Fibroblast of gingiva (primary cell): ENCODE measurements around the gene METTL22.

Experiments used
- DNase-seq: peaks from one replicate; pipeline ENCODE4 v3.0.0-alpha.2; 2011; ENCODE audit warnings: low read depth

Gene METTL22

DNA sequence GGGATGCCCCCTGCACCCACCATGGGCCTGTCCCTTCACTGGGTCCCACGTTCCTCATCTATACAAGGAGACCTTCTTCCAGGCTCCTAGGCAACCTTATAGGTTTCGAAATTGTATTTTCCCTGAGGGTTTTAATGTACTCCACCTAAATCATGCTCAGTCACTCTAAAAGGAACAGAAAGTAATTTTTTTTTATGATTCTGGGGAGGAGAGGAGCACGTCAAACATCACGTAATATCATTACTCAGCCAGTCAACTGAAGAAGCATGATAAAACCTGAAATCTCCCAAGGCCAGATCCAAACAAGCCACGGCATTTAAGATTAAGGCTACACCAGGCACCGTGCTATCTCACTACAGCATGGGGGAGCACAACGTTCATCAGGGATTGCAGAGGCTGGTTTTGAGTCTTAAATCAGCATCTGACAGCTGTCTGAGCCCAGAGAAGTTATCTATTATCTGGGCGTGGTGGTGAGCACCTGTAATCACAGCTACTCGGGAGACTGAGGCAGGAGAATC is 27.3 kb upstream of the METTL22 start:
- DNase-seq, result no peak

- DNase-seq, result no peak
These were observed 25.7 kb upstream of the METTL22 start for GRCh38 chr16:8595783-8596182.

GRCh38 chr16:8596581-8596980 is 24.9 kb upstream of the METTL22 start:
- DNase-seq, result no peak

DNA sequence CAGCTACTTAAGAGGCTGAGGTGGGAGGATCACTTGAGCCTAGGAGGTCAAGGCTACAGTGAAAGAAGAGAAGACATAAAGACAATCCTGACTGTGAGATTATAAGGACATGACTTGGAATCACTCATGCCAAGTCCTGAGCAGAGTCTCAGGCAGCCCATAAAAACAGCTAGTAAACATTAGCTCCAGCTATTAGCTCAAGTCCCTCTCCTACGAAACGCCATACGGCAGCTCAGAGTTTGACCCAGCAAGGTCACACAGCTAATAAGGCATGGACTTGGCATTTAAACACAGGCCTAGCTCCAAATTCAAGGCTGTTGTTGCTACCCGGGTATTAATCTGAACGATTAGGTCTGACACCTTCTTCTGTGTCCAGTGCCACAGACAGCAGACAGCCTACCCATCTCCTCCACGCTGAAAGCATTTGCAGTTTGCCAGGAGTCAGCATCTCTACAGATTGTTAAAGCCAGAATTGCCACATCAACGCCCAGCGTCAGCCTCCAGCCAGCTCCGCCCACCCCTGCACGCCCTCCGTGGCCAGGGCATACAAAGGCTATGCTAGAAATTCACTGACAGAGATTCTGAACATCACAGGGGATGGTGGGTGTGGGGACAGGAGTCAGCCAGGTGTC is 21.2 kb upstream of the METTL22 start:
- DNase-seq, result no peak

- DNase-seq, result no peak
These were observed 15.9 kb upstream of the METTL22 start for GRCh38 chr16:8605554-8605953.

DNA sequence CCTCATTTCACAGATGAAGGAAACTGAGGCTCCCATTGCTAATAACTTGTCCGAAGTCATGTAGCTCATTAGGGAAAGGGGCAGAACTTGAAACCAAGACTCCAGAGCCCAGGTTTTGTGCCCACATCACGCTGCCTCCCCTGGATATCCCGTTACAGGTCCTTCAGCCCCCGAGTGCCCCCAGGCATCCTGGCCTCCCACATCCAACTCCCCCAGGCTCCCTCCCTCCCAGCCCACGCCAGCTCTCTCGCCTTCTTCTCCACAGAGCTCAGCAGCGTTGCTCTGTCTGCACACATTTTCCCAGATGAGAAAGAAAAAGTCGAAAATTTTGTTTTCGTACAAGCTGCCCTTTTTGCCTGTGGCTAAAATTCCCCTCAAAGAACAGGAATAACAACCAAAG is 14.3 kb upstream of the METTL22 start:
- no peak for DNase-seq

- no peak for DNase-seq
These were observed 10.4 kb upstream of the METTL22 start for GRCh38 chr16:8611122-8611521.

DNA sequence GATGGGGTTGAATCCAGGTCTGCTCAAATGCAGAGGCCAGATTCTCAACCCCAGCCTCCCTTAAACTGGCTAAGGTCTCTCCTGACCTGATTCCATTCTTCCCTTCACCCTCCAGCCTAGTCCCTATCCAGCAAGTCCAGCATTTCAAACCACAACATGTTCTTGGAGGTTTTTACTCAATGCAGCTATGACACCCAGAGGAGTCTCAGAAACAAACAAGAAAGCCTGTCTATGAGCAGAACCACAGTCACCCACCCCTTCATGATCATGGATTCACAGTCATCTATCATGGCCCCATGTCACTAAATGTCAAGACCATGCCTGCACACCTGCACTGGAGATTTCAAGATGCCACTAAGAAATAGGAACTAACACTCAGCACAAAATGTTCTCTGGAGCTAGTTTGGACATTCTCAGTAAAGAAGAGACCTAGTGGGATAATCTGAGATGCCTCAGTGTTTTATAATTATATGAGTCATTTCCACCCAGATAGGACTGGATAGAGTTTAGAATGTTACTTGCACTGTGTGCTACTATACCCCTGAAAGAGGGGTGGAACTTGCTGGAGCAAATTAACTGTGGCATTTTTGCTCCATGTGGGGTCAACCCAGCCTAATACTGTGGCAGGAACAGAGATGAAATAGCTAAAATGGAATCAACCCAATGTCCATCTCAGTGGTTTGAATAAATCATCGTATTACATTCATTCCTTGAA is 9.5 kb upstream of the METTL22 start:
- DNase-seq, result no peak

DNA sequence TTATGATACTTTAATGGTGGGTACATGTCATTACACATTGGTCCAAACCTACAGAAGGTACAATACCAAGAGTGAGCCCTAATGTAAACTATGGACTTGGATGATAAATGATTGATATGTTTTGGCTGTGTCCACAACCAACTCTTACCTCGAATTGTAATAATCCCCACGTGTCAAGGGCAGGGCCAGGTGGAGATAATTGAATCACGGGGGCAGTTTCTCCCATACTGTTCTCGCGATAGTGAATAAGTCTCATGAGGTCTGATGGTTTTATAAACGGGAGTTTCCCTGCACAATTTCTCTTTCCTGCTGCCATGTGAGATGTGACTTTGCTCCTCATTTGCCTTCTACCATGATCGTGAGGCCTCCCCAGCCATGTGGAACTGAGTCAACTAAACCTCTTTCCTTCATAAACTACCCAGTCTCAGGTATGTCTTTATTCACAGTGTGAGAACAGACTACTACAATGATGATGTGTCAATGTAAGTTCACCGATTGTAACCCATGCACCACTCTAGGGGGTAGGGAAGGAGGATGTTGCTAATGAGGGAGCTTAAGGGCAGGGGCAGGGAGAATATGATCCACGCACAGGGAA is 7.0 kb upstream of the METTL22 start:
- DNase-seq, result no peak

GRCh38 chr16:8619671-8620370 is 1.7 kb upstream of the METTL22 start:
- DNase-seq, result no peak

- DNase-seq, result no peak
These were observed 963 bp upstream of the METTL22 start for GRCh38 chr16:8620535-8620934.

DNA sequence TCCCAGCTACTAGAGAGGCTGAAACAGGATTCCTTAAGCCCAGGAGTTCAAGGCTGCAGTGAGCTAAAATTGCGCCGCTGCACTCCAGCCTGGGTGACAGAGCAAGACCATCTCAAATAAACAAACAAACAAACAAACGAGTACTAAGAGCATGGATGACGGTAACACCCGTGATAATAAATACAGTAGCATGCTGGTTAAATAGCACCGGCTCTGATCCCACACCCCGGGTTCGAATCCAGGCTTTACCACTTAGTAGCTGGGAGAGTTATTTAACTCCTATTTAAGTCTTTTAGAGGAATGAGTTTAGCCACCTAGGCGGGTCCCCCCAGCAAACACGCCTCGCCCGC is 301 bp upstream of the METTL22 start:
- no peak for DNase-seq

- no peak for DNase-seq
These were observed 788 bp downstream of the METTL22 start for GRCh38 chr16:8622315-8622656.

DNA sequence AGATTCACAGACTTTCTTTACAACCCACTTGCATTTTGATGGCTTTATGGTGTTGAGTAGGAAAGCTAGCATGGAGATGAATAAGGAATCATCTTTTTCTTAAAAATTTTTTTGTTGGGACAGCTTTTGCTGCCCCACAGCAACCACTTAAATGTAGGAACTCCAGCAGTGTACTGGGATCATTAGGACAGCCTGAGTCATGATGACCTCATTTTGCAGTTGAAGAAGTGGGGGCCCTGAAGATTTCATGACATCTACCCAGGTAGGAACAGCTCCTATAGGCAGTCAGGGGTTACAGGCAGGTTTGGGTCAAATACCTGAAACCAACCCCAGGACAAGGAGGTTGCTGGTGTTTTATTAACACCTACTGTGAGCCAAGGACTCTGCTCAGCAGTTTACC is 2.1 kb downstream of the METTL22 start:
- no peak for DNase-seq

DNA sequence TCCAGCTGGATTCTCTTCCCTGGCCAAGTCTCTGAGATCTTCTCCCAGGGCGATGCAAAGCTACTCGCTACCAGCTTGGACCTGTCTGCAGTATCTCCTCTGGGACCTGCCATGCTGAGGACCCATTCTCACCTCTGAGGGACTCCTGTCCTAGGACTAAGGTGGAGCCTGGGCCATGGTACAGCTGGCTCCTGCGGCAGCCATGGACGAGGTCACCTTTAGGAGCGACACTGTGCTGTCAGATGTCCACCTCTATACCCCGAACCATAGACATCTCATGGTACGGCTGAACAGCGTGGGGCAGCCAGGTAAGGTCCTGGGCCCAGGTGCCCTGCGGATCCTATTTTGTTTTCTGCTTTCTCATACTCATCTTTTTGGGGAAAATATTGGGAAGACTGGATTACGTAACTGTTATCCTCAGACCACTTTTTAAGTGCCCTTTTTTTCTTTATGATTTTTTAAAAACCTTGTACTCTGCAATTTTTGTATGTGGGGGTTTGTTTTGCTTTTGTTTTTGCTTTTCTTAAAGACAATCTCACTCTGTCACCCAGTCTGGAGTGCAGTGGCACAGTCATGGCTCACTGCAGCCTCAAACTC is 4.1 kb downstream of the METTL22 start:
- DNase-seq, result no peak

- DNase-seq, result no peak
These were observed 5.4 kb downstream of the METTL22 start for GRCh38 chr16:8626946-8627345.

DNA sequence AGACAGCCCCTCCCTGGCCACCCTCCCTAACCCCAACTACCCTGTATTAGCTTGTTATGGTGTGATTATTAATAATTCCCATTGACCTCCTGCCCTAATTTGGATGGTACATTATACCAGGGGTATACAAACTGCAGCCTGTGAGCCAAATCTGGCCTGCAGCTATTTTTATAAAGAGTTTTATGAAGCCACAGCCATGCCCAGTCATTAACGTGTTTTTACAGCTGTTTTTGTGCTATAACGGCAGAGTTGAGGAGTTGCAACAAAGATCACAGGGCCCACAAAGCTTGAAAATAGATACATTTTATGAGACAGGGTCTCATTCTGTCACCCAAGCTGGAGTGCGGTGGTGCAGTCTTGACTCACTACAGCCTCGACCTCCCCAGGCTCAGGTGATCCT is 6.0 kb downstream of the METTL22 start:
- no peak for DNase-seq

- DNase-seq, result no peak
These were observed 7.7 kb downstream of the METTL22 start for GRCh38 chr16:8628981-8629725.

DNA sequence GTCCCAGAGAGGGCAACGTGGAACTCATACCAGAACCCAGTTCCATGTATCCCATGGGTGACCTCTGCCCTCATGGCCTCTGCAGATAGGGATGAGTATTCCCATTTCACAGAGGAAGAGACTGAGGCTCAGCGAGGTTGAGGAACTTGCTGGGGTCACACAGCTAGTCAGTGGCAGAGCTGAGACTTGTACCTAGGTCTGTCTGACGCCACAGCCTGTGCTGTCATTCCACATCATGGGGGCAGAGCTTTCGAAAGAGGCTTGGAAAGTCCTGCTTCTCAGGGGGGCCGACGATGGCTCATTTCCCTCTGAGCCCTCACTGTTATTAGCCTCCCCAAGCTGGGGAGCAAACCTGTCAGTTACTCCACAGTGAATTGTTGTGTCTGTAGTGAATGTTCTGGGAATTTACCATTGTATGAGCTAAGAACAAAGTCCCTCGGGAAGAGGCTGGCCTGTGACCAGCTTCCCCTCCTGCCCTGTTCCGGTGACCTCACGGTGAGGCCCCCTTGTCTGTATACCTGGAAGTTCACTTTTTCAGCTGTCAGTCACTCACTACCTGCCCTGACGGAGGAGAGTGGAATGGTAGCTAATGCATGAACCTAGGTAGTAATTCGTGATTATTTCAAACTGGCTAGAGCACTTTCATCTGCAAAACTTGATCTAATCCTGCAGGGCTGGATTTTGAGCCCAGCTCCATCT is 8.9 kb downstream of the METTL22 start:
- DNase-seq, result no peak

GRCh38 chr16:8631373-8631772 is 9.9 kb downstream of the METTL22 start:
- DNase-seq, result no peak

- DNase-seq, result no peak
These were observed 10.4 kb downstream of the METTL22 start for GRCh38 chr16:8631818-8632465.
